Keratinocyte (primary cell): ENCODE results near the gene CPNE9. TPM values are rescaled to one million over a fixed set of nuclear protein-coding genes. Genes with fewer than 3 reads are reported as not detected.

Source experiments
- DNase-seq: peaks from one replicate; pipeline ENCODE4 v3.0.0-alpha.2; 2011; ENCODE audit warnings: low read depth, missing footprints, low spot score
- FAIRE-seq: peaks from 2 replicates; lab custom pipeline; 2011; peaks lifted over from hg19 to GRCh38; lab: Jason Lieb, UNC
- H2AFZ ChIP-seq: 2 replicates; pipeline ENCODE4 v1.6.0; 2012; ENCODE audit warnings: low read length, control low read depth, inconsistent platforms; ENCODE audit not compliant: control insufficient read depth
- H3K27ac ChIP-seq: 2 replicates; pipeline ENCODE4 v1.5.1; 2011; ENCODE audit warnings: low read length; ENCODE audit not compliant: control insufficient read depth, insufficient read depth
- H3K27me3 ChIP-seq: 3 replicates; pipeline ENCODE4 v1.6.0; 2011; ENCODE audit warnings: low read length; ENCODE audit not compliant: control insufficient read depth, insufficient read depth; ENCODE audit errors: extremely low read depth
- H3K36me3 ChIP-seq, 2 experiments: 2 replicates in 1 of 2; 3 replicates in 1 of 2; pipeline ENCODE4 v1.5.1; 2011; ENCODE audit warnings: low read length in 2 of 2, mild to moderate bottlenecking in 1 of 2; ENCODE audit not compliant: control insufficient read depth in 2 of 2, insufficient read depth in 2 of 2; ENCODE audit errors: extremely low read depth in 1 of 2
- H3K4me1 ChIP-seq: 3 replicates; pipeline ENCODE4 v1.5.1; 2011; ENCODE audit warnings: low read length; ENCODE audit not compliant: control insufficient read depth, insufficient read depth; ENCODE audit errors: extremely low read depth
- H3K4me2 ChIP-seq: 3 replicates; pipeline ENCODE4 v1.6.0; 2011; ENCODE audit warnings: low read depth, low read length; ENCODE audit not compliant: control insufficient read depth, insufficient read depth; ENCODE audit errors: extremely low read depth
- H3K4me3 ChIP-seq, 3 experiments: fragments of 200-600 bp in 1 of 3; sonication (generic) in 1 of 3; 2 replicates in 2 of 3; 3 replicates in 1 of 3; pipeline ENCODE4 v1.5.1; 2011 to 2016; ENCODE audit warnings: low read length in 3 of 3, mild to moderate bottlenecking in 3 of 3, control low read depth in 2 of 3, inconsistent platforms in 1 of 3, low read depth in 1 of 3, mixed read lengths in 1 of 3, mixed run types in 1 of 3, moderate library complexity in 1 of 3; ENCODE audit not compliant: control insufficient read depth in 2 of 3, insufficient read depth in 2 of 3; ENCODE audit errors: extremely low read depth in 1 of 3
- H3K79me2 ChIP-seq: 2 replicates; pipeline ENCODE4 v1.6.0; 2012; ENCODE audit warnings: low read length; ENCODE audit not compliant: control insufficient read depth, insufficient read depth
- H3K9ac ChIP-seq: 3 replicates; pipeline ENCODE4 v1.6.0; 2011; ENCODE audit warnings: low read length; ENCODE audit not compliant: control insufficient read depth, insufficient read depth; ENCODE audit errors: extremely low read depth
- H3K9me1 ChIP-seq: 3 replicates; pipeline ENCODE4 v1.6.0; 2011; ENCODE audit warnings: low read length; ENCODE audit not compliant: control insufficient read depth, insufficient read depth; ENCODE audit errors: extremely low read depth
- H3K9me3 ChIP-seq: 2 replicates; pipeline ENCODE4 v1.5.1; 2012; ENCODE audit warnings: low read depth, low read length; ENCODE audit not compliant: control insufficient read depth
- H4K20me1 ChIP-seq: 3 replicates; pipeline ENCODE4 v1.6.0; 2011; ENCODE audit warnings: low read length; ENCODE audit not compliant: control insufficient read depth, insufficient read depth; ENCODE audit errors: extremely low read depth
- CTCF ChIP-seq, 3 experiments: IDR thresholded peaks in 1 of 3; conservative IDR thresholded peaks in 1 of 3; optimal IDR thresholded peaks in 1 of 3; 2 replicates in 2 of 3; 3 replicates in 1 of 3; pipeline versions ENCODE3 to v1.5.1; 2011; ENCODE audit warnings: low read length in 3 of 3, mild to moderate bottlenecking in 3 of 3, moderate library complexity in 2 of 3, control low read depth in 1 of 3, inconsistent platforms in 1 of 3; ENCODE audit not compliant: insufficient read depth in 2 of 3; ENCODE audit errors: extremely low read depth in 1 of 3
- EZH2 ChIP-seq: IDR thresholded peaks from one replicate; pipeline ENCODE4 v1.6.1; 2012; ENCODE audit warnings: inconsistent platforms, mild to moderate bottlenecking, low read length, moderate library complexity
- dilution Hi-C: fragments of 300-500 bp; cut with MboI; formaldehyde crosslinking; loops from one replicate; pipeline ENCODE4 v1.7.0; 2020; ENCODE audit warnings: low sequenced_read_pairs; ENCODE audit not compliant: extremely low pct_ligation_motif_present
- polyA plus RNA-seq, 5 experiments: library from polyadenylated mRNA; depleted of rRNA in 3 of 5; stranded (reverse) in 3 of 5; stranded (forward) in 1 of 5; unstranded in 1 of 5; fragments of >200 nt; gene quantifications; 1 replicate in 1 of 5; 2 replicates in 3 of 5; 3 replicates in 1 of 5; pipeline versions ENCODE4 v1.2.1 to v1.2.3, GENCODE V29; 2011 to 2012; ENCODE audit warnings: missing spikeins in 2 of 5, low read depth in 1 of 5, low replicate concordance in 1 of 5

The CPNE9 gene
- polyA plus RNA-seq, 1 donor (not counting 4 experiments of a cell fraction or from before 2014, with no cell fraction given), result not detected

DNA sequence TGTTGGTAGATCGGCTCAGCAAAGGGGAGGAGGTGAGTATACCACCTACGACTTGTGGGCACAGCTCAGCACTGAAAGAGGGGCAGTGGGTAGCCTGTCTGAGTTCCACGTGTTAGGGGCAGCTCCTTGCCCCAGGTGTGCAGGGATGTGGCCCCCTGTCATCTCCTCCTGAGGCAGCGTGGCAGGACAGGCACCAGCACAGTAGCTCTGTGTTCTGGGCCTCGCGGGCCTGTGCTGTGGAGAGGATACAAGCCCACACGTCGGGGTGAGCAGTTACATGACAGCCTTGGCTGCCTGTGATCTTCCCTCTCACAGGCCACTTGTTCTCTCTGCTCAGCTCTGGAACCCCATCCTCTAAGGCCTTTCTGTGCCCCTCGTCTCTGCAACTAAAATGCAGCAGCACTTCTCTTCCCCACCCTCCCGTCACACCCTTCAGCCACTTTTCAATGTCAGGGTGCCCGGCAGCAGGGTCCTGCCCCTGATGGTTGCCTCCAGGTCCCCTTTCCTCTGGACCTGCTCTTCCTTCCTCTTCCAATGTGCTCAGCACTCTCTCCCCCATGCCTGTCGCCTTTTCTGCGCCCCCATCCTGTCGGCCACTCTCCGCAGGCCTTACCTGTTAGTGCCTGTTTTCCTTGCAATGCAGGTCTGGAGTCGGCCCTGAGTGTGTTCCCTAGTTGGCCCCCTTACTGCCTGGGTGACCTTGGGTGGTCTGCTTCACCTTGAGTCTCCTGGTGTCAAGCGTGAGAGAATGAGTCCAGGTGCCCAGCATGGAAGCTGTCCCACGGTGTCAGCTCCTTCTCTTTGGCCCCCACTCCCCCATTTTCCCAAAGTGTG lies 18.2 kb upstream of the CPNE9 start:
- Histone ChIP-seq H3K36me3 (peaks cover 33 to 51% of the 10 kb centered on the region in 2 experiments), H4K20me1 (no peaks in the 10 kb centered on the region), H3K9ac (no peak overlapping the region)

GRCh38 chr3:9686050-9686550 lies 17.5 kb upstream of the CPNE9 start:
- no peak overlapping the region for H3K9ac ChIP-seq
- dilution Hi-C loops, result no loop called here
- H3K4me2 ChIP-seq, result no peak overlapping the region
- H3K27me3 ChIP-seq, result no peaks in the 10 kb centered on the region
- H3K9me3 ChIP-seq, result no peaks in the 10 kb centered on the region
- H4K20me1 ChIP-seq, result no peaks in the 10 kb centered on the region
- peaks cover 33 to 50% of the 10 kb centered on the region in 2 experiments for H3K36me3 ChIP-seq
- no peak for FAIRE-seq
- H3K4me3 ChIP-seq, result no peak overlapping the region
- H3K27ac ChIP-seq, result no peak overlapping the region
- no peak overlapping the region for H2AFZ ChIP-seq
- DNase-seq, result no peak
- H3K9me1 ChIP-seq, result no peaks in the 10 kb centered on the region
- H3K79me2 ChIP-seq, result no peaks in the 10 kb centered on the region
- TF ChIP-seq CTCF (optimal IDR thresholded peaks at IDR 0.05 in 1 of 3, IDR thresholded peaks at IDR 0.05 in 1 of 3, conservative IDR thresholded peaks at IDR 0.05 in 1 of 3; ENCODE audit: extremely low read depth in 1 of 3, insufficient read depth in 2 of 3, low read length in 3 of 3) (no peak), EZH2 (no peak)
- H3K4me1 ChIP-seq, result no peaks in the 10 kb centered on the region

More for the DNA sequence above, 18.2 kb upstream of the CPNE9 start:
- no peaks in the 10 kb centered on the region for H3K79me2 ChIP-seq
- DNase-seq (no peak), FAIRE-seq (no peak)
- no peak overlapping the region for H3K4me2 ChIP-seq
- no peak overlapping the region for H3K4me3 ChIP-seq
- H3K27ac ChIP-seq, result no peak overlapping the region
- no peaks in the 10 kb centered on the region for H3K9me1 ChIP-seq
- no peaks in the 10 kb centered on the region for H3K27me3 ChIP-seq
- TF ChIP-seq EZH2 (no peak), CTCF (optimal IDR thresholded peaks at IDR 0.05 in 1 of 3, IDR thresholded peaks at IDR 0.05 in 1 of 3, conservative IDR thresholded peaks at IDR 0.05 in 1 of 3; ENCODE audit: extremely low read depth in 1 of 3, insufficient read depth in 2 of 3, low read length in 3 of 3) (no peak)
- no peaks in the 10 kb centered on the region for H3K4me1 ChIP-seq
- dilution Hi-C loops, result no loop called here
- H2AFZ ChIP-seq, result no peak overlapping the region
- H3K9me3 ChIP-seq, result no peaks in the 10 kb centered on the region
